Measurements from ENCODE around the gene SLC8B1.

The SLC8B1 gene

DNA sequence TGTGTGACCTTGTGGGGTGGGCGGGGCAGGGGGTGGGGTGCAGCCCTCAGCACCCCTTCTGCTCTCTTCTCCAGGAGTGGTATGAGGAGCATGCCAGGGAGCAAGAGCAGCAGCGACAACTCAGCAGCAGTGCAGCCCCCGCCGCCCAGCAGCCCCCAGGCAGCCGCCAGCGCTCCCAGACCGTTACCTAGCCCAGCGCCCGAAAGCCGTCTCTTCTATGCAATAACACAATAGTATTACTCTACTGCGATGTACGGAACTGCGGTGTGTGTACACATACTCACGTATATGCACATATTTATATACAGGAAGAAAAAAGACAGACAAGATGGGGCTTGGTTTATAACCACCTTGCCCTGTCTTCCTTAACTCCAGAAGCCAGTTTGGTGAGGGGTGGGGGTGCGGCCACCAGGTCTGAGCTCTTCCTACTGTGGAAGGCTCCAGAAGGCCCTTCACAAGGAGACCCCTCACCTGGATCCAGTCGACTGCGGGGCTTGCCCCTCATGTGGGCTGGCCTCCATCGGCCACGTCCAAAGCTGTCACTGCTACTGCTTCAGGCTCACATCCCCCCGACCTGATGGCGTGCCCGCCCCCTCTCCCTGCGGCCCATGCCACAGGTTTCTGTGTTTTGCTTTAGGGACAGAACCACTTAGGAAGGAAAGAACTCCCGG, 38.9 kb downstream of the SLC8B1 start:
- no peak for DNase-seq (ENCODE audit: low read depth in 2 of 2)

DNA sequence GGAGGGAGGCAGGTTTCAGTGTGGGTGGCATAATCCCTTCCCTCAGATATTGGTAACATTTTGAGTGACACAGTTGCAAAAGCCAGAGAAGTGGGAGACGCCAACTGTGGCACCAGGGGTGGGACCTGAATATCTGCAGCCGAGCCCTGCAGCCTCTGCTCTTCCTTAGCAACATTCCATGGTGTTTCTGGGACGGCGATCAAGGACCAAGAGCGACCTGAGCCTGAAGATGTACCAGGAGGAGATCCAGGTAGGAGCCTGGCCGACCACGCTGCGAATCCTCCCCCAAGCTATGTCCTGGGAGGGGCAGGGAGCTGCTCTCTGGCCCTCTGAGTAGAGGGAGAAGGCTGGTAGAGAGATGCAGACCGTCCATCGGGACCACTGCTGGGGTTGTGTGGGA, 41.8 kb downstream of the SLC8B1 start:
- no peak for DNase-seq (ENCODE audit: low read depth in 2 of 2)

DNA sequence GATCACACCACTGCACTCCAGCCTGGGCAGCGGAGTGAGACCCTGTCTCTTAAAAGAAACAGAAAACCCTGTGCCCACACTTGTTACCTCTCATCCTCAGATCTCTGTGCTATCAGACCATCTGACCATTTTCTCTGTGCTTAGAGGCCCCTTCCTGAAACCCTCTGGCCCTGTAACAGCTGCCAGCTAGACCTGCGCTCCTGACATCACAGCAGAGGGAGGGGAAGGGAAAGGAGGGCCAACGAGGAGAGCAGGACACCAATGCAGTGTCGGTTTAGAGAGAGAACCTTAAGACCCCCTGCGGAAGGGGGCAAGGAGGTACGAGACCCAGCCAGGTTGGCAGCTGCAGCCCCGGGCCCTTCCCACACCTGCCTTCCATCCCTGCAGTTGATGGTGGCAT, 42.4 kb downstream of the SLC8B1 start:
- DNase-seq (ENCODE audit: low read depth in 2 of 2), result no peak

DNA sequence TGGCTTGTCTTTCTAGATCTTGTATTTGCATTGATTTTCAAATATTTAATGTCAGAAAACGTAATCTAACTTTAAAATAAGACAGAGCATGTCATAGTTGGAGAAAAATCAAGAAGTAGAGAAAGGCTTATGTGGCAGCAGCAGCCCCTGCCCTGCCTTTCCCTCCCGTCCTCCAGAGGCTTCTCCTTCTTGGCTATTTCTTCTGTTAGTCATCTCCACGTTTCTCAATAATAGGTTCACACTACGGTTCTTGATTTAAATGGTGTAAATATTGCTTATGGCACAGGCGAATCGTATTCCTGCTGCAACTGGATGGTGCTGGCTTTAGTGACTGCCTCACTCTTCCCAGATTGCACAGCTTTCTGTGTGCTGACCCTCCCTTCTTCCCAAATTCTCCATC, 42.8 kb downstream of the SLC8B1 start:
- no peak for DNase-seq (ENCODE audit: low read depth in 2 of 2)

DNA sequence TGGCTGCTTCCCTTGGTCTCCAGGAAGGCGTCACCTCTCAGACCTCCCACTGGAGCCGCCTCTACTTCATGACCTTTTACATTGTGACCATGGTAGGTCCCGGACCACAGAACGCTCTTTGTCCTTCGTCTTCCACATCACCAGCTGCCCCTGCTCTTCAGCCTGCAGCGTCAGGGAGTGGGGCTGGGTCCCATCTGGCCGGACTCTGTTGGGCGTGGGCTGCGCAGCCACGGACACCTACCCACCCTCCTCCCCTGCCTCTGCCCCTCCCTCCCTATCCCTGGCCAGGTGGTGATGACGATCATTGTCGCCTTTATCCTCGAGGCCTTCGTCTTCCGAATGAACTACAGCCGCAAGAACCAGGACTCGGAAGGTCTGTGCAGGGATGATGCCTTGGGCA, 43.3 kb downstream of the SLC8B1 start:
- no peak for DNase-seq (ENCODE audit: low read depth in 2 of 2)

DNA sequence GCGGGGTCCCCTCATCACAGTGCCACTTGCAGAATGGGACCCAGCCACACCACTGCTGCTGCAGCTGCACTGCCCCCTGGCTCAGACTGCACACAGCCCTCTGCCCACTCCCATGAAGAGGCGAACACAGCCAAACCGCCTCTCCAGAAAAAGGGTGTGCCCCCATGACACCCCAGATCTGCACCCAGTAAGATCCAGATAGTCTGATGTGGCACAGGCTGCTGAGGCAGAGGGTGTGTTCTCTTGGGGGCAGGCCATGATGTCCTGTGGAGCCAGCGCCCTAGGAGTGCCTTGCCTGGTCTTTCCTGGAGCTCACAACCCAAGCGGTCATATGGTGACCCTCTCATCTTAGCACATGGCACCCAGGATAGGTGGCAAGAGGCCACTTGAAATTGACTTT, 44.4 kb downstream of the SLC8B1 start:
- no peak for DNase-seq (ENCODE audit: low read depth in 2 of 2)

DNA sequence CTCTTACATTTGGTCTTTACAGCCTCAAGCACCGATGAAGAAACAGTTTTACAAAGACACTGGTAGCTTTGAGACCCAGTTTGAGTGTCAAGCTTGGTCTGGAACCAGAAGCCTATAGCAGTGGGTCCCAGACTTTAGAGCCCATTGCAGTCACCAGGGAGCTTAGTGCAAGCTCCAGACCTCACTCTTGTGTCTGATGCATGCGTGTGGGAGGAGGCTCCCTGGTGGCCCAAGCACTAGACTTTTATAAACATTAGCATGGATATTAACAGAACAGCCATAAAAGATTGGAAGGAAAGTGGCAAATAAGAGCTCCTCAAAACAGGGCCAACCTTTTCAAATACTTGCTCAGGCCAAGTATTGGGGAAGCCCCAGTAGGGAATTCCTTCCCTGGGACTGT, 45.5 kb downstream of the SLC8B1 start:
- DNase-seq (ENCODE audit: low read depth in 2 of 2), result no peak

DNA sequence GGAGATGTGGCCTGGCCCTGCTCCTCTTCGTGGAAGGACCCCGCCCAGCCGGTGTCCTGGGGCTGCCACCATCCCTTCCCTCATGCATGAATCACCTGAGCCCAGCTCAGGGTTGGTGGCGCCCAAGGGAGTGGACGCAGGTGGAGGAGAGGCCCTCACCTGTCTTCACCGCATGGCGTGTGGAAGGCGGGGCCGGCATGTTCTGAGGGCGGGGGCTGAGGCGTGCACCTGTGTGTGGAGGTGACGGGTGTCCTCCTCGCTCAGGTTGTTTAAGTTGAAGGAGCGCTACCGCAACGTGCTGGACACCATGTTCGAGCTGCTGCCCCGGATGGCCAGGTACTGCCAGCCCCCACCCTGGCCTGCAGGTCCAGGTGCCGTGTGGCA, 47.0 kb downstream of the SLC8B1 start:
- no peak for DNase-seq (ENCODE audit: low read depth in 2 of 2)

DNA sequence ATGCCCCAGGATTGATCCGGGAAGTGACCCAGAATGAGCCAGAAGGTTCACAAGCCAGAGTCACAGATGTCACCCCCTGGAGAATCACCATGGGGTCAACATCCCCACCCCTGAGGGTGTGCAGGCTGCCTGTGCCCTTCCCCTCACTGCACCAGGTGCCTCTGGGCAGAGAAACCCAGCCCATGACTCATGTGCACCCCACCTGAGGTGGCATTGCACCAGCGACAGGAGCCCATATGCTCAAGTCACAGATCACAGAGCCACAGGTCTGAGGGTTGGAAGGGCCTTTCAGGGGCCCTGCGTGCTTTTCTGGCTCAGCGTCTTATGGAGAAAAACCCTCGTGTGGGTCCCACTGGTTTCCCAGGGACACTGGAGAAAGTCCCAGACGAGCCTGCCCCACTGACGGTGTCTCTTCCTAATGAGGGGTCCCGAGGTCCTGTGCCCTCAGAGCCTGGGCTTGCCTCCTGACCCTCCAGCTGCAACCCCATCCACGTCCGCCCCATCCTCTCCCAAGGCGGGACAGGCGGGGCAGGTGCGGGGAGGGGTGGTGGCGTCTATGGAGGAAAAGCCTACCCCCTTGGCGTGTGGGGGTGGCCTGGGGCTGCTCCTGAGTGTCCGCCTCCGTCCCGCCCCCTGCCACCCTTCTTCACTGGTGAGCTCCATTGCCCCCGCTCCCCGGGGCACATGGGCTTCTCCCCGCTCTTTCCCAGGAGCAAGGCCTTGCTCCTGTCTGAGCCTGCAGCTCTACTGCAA, 47.6 kb downstream of the SLC8B1 start:
- DNase-seq (ENCODE audit: low read depth in 2 of 2), result no peak

DNA sequence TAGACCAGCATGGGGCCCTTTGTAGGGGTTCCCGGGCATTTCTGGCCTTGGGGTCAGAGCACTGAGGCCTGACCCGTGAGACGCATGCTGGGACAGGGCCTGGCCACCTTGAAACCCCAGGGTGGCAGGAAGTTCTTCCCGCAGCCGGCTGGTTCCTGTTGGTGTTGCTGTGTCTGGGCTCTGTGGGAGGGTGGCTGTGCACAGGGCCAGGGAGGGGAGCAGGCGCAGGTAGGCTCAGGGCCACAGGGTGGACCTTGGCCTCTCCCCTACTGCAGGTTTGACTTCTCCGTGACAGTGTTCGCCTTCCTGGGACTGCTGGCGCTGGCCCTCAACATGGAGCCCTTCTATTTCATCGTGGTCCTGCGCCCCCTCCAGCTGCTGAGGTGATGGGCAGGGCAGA, 48.2 kb downstream of the SLC8B1 start:
- DNase-seq (ENCODE audit: low read depth in 2 of 2), result no peak

DNA sequence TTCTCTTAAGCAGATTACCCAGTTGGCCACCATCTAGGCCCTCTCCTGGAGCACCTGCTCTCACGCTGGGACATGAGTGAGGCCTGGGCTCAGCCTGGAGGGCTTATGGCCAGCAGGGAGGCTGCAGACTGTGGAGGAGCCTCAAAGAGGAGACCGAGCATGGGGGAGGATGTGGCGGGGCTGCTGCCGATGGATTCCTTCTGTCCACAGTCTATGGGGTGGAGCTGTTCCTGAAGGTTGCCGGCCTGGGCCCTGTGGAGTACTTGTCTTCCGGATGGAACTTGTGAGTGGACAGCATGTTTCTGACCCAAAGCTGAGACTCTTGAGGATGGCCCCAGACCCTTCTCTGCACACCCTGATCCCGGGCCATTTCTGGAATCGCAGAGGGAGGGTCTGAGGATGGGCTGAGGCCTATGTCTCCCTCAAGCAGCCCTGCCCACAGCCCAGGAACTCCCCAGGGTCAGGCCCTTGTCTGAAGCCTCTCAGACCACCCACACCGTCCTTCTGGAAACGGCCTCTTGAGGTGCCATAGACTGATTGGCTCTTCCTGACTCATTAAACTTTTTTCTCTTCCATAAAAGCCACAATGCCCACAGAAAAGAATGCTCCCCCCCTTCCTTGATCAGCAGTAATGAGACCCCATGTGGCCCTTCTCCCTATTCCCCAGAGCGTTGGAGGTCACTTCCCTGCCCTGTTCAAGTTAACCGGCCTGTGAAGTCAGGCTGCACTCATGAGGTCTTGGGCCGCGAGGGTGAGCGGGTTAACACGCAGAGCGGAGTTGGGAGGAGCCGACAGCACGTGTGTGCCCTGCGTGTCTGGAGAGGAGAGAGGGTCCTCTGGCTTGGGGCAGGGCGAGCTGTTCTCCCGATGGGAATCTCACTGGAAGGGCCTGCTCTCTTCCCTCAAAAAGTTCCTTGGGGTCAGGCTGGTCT, 49.0 kb downstream of the SLC8B1 start:
- no peak for DNase-seq (ENCODE audit: low read depth in 2 of 2)

DNA sequence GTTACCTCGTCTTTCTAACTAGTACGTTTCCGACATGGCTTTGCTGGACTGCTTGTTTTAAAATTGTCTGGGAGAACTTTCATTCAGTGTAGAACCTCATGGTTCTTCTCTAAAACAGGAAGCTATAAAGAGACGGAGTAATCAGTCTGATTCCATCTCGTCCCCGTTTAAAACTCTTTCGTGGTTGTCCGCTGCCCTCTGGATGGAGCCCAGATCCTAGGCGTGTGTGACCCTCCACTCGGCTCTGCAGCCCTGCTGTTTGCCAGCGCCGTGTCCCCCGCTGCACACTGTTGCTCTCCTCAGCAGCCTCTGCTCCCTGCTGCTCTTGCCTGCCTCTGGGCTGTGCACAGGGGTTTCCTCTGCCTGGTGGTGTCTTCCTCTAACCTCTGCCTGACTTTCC, 50.2 kb downstream of the SLC8B1 start:
- no peak for DNase-seq (ENCODE audit: low read depth in 2 of 2)

DNA sequence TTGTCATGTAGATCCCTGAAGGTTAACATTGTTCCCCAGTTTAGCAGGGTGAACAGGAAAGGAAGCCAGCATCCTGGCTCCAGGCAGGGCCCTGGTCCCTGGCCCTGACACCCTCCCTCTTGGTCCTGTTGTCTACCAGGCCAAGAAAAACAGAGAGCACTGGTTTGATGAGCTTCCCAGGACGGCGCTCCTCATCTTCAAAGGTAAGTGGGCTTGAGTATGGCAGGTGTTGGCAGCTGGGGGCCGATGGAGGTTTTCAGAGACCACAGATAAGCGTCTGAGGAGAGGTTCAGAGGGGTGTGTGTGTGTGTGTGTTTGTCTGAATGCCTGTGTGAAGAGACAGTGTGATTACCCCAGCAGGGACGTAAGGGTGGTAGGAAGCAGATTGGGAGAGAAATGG, 56.3 kb downstream of the SLC8B1 start:
- no peak for DNase-seq (ENCODE audit: low read depth in 2 of 2)

DNA sequence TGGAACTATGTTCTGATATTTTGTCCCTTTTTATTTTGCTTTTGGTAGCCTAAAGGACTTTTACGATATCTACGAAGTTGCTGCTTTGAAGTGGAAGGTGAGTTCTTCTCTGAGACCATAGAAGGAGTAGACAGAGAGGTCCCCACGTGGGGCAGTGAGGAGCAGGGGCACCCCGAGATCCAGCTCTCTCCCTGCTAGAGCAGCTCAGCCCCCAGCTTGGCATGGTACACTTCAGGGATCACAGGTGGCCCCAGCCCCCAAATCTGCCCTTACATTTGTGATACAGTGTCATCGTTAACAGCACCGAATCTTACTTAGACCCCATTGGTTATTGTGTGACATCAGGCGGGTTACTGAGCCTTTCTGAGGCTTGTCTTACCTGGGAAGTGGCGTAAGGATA, 56.8 kb downstream of the SLC8B1 start:
- DNase-seq (ENCODE audit: low read depth in 2 of 2), result no peak

DNA sequence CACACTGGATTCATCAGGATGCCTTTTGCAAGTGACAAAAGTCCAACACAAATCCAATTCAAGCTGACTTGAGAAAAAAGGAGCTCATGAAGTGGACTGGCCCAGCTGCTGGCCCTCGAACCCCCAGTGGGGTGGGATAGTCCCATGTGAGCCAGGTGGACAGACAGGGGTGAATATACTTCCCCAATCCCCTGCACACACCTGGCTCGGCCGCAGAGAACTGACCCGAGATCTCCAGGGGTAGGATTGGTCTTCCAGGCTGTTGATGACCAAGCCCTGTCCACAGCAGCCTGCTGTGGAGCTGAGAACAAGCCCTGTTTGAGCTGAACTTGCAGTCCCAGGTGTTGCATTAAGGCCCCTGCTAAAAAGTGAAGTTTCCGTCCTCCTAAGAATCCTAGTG, 57.4 kb downstream of the SLC8B1 start:
- DNase-seq (ENCODE audit: low read depth in 2 of 2), result no peak

DNA sequence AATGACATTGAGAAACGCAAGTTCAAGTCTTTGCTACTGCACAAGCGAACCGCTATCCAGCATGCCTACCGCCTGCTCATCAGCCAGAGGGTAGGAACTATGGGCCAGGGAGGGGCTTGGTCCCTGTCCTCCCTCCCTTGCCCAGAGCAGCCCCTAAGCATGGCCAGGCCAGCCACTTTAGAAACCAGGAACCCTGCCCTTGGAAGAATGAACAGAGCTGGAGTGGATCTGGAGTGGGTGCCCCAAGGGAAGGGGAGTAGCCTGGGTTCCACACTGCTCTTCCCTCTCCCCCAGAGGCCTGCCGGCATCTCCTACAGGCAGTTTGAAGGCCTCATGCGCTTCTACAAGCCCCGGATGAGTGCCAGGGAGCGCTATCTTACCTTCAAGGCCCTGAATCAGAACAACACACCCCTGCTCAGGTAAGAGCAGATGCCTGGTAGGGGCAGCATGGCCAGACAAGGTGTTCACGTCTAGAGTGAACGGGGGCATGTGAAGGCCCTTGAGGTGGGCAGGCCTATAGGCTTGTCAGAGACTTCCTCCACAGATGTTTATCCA, 57.9 kb downstream of the SLC8B1 start:
- DNase-seq (ENCODE audit: low read depth in 2 of 2), result no peak

DNA sequence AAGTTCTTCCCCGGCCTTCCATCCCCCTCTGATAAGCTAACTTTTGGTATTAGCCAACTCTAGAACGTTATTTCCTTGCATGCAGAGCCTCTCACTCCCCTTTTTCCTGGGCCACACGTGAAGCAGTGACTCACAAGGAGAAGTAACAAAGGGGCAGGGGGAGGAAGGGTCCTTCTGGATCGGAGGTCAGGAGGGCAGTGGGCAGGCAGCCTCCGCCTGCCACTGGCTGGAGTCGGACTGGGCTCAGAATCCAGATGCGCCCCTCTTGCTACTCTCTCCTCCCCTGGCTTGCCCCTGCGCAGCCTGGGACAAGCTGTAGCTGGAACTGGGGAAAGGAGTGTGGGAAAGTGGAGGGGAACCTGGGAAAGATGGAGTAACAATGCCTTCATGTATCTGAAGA, 58.6 kb downstream of the SLC8B1 start:
- no peak for DNase-seq (ENCODE audit: low read depth in 2 of 2)

DNA sequence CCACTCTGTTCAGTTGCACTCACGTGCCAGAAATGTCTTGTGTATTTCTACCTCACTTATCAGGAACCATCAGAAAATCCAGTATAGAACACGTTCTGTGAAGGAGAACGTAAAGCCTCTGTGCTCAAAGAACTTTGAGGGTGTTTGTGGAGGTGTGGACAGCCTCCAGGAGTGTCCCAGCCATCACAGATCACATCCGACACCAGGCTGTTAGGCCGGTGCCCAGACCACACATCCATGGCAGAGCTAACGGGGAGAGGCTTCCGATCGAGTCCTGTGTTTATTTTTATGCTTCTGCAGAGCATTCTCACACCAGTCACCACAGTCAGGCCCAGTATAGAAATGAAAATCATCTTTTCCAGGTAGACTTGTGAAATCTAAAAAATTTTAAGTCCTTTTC, 60.1 kb downstream of the SLC8B1 start:
- DNase-seq (ENCODE audit: low read depth in 2 of 2), result no peak

DNA sequence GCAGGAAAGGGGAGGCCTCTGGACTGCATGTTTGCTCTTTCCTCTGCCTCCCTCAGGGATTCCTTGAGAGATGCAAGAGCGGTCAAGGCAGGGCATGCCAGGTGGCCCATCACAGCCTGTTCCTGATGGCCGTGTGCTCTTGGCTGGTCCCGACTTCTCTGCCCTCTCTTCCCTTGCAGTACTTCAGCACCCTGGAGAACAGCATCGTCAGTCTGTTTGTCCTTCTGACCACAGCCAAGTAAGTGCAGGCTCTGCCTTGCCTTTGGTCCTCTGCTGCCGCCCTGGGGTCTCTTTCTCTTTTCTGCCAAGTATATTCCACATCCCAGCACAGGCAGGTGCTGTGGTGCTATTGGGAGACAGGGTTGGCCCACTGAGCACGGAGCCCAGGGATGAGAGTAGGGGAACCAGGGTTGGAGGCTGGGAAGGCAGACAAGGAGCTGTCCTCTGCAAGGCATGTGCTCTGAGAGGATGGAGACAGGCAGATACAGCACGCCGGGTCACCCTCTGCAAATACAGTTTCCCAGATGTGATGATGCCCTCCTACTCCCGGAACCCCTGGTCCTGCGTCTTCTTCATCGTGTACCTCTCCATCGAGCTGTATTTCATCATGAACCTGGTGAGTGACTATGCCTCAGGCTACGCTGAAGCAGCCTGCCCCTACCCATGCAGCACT, 61.7 kb downstream of the SLC8B1 start:
- DNase-seq (ENCODE audit: low read depth in 2 of 2), result no peak

DNA sequence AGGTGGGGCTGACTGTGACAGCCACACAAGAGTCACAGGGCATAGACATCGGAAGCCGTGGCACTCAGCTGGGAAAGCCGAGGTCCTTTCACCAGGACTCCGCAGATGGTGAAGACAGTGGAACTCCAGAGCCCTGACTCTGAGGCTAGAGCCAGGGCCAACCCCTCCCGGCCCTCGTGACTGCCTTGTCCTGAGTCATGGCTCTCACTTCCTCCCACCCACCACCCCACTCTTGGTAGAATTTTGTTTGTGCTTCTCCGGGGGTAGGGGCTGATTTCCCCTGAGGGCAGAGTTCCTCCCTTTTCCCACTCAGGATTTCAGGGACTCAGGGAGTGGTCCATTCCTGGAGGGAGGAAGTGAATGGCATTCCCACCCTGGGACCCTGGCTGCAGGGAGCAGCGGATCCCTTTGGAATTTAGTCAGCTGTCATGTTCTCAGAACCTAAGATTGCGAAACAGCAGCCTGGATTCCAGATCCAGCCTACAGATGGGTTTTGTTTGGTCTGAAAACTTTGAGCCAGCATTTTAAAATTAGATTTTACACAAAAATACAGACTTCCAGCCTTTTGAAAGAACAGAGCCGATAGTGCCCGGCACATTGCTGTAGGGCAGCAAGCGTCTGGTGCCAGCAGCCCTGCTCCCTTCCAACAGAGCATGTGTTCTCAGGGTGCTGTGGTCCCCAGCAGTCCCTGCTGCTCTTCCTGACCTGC, 62.9 kb downstream of the SLC8B1 start:
- DNase-seq (ENCODE audit: low read depth in 2 of 2), result no peak

DNA sequence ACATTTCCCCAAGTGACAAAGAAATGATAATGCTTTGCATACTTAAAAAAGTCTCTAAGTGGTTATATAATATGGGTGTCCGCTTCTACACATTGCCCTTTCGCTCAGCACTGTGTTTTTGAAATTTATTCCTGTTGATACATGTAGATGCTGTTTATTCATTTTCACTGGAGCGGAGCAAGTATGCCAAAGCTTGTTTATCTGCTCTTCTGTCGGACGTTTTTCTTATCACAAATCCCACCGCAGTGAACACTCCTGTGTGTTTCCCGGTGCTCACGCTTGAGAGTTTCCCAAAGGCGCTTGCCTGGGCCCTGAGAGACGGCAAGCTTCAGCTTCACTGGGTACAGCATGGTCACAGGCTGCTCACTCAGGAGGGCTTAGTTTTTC, 63.5 kb downstream of the SLC8B1 start:
- DNase-seq (ENCODE audit: low read depth in 2 of 2), result no peak
